Neural cell (in vitro differentiated cells): ENCODE measurements around the gene LPA. TPM values are rescaled to one million over a fixed set of nuclear protein-coding genes. Genes with fewer than 3 reads are reported as not detected.
"Not testable (repeated sequence)": the region's sequence is repeated elsewhere in the genome, so short reads cannot be mapped to it uniquely, and the experiment has no call there.

Experiments
- H2AFZ ChIP-seq: fragments of 200-600, 300-800 bp; sonication (generic), shearing (Covaris generic); 2 replicates; pipeline ENCODE4 v1.6.0; 2014; ENCODE audit warnings: low read depth, mild to moderate bottlenecking, antibody characterized with exemption, low read length, moderate library complexity
- H3F3A ChIP-seq: fragments of 200-600 bp; shearing (Covaris generic); 2 replicates; pipeline ENCODE4 v1.6.1; 2016; ENCODE audit warnings: mild to moderate bottlenecking, moderate library complexity, mixed read lengths, antibody characterized with exemption, low read length; ENCODE audit not compliant: insufficient read depth, poor library complexity, severe bottlenecking
- H3K27ac ChIP-seq: fragments of 200-600, 300-800 bp; sonication (generic), shearing (Covaris generic); 2 replicates; pipeline ENCODE4 v1.5.1; 2014; ENCODE audit warnings: mild to moderate bottlenecking, low read length, moderate library complexity
- H3K27me3 ChIP-seq: fragments of 300-800, 200-600 bp; sonication (generic), shearing (Covaris generic); 2 replicates; pipeline ENCODE4 v1.6.0; 2014; ENCODE audit warnings: mild to moderate bottlenecking, low read depth, low read length, moderate library complexity; ENCODE audit not compliant: insufficient read depth
- H3K36me3 ChIP-seq: fragments of 300-800, 200-600 bp; sonication (generic), shearing (Covaris generic); 2 replicates; pipeline ENCODE4 v1.5.1; 2014; ENCODE audit warnings: mild to moderate bottlenecking, antibody characterized with exemption, low read length, moderate library complexity; ENCODE audit not compliant: insufficient read depth
- H3K4me2 ChIP-seq: fragments of 300-800, 200-600 bp; sonication (generic), shearing (Covaris generic); 2 replicates; pipeline ENCODE4 v1.6.0; 2014; ENCODE audit warnings: mild to moderate bottlenecking, low read length
- H3K4me3 ChIP-seq: fragments of 300-800, 200-600 bp; sonication (generic), shearing (Covaris generic); 2 replicates; pipeline ENCODE4 v1.5.1; 2014; ENCODE audit warnings: mild to moderate bottlenecking, low read length, moderate library complexity
- H3K79me2 ChIP-seq: fragments of 200-600 bp; shearing (Covaris generic); replicated peaks from 2 replicates; pipeline ENCODE4 v1.6.0; 2014; ENCODE audit warnings: mild to moderate bottlenecking, low read length, moderate library complexity; ENCODE audit not compliant: insufficient read depth
- H3K9ac ChIP-seq: fragments of 300-800, 200-600 bp; sonication (generic), shearing (Covaris generic); 2 replicates; pipeline ENCODE4 v1.6.1; 2016; ENCODE audit warnings: mild to moderate bottlenecking, low read length, mixed read lengths
- H3K9me2 ChIP-seq: fragments of 200-600 bp; shearing (Covaris generic); 2 replicates; pipeline ENCODE4 v1.6.1; 2016; ENCODE audit warnings: mild to moderate bottlenecking, low read length, mixed read lengths; ENCODE audit not compliant: insufficient read depth
- H3K9me3 ChIP-seq: fragments of 200-600, 300-800 bp; sonication (generic), shearing (Covaris generic); 2 replicates; pipeline ENCODE4 v1.6.1; 2016; ENCODE audit warnings: mild to moderate bottlenecking, mixed run types, low read length, moderate library complexity, mixed read lengths
- H4K20me1 ChIP-seq: fragments of 200-600 bp; shearing (Covaris generic); 2 replicates; pipeline ENCODE4 v1.6.1; 2016; ENCODE audit warnings: mild to moderate bottlenecking, mixed run types; ENCODE audit not compliant: insufficient read depth
- CTCF ChIP-seq: fragments of 450-650 bp; IDR thresholded peaks from 2 replicates; pipeline ENCODE4 v1.5.1; 2014; ENCODE audit warnings: antibody characterized with exemption, mild to moderate bottlenecking, moderate library complexity; ENCODE audit not compliant: poor library complexity, severe bottlenecking
- EP300 ChIP-seq: fragments of 450-650 bp; conservative IDR thresholded peaks from 2 replicates; pipeline ENCODE4 v1.6.1; 2014; ENCODE audit warnings: antibody characterized with exemption, mild to moderate bottlenecking, moderate library complexity; ENCODE audit not compliant: poor library complexity, severe bottlenecking
- EZH2 ChIP-seq: fragments of 200-600, 300-800 bp; shearing (Covaris generic), sonication (generic); IDR thresholded peaks from 2 replicates; pipeline ENCODE4 v1.6.1; 2014; ENCODE audit warnings: antibody characterized with exemption, low read length, borderline replicate concordance, mild to moderate bottlenecking; ENCODE audit not compliant: insufficient read depth, poor library complexity, severe bottlenecking
- MXI1 ChIP-seq: fragments of 450-650 bp; conservative IDR thresholded peaks from 2 replicates; pipeline ENCODE4 v1.6.1; 2014; ENCODE audit warnings: antibody characterized with exemption, mild to moderate bottlenecking; ENCODE audit not compliant: poor library complexity, severe bottlenecking
- POLR2AphosphoS5 ChIP-seq: IDR thresholded peaks from 2 replicates; pipeline ENCODE4 v1.6.1; 2012
- RAD21 ChIP-seq: fragments of 450-650 bp; conservative IDR thresholded peaks from 2 replicates; pipeline ENCODE4 v1.6.1; 2014; ENCODE audit warnings: antibody characterized with exemption, mild to moderate bottlenecking, moderate library complexity
- REST ChIP-seq: IDR thresholded peaks from 2 replicates; pipeline ENCODE4 v1.6.1; 2012; ENCODE audit warnings: borderline replicate concordance
- SMC3 ChIP-seq: fragments of 450-650 bp; conservative IDR thresholded peaks from 2 replicates; pipeline ENCODE4 v1.6.1; 2014; ENCODE audit warnings: antibody characterized with exemption, mild to moderate bottlenecking, moderate library complexity; ENCODE audit not compliant: poor library complexity
- TAF1 ChIP-seq: IDR thresholded peaks from 2 replicates; pipeline ENCODE4 v1.6.1; 2012; ENCODE audit warnings: low read depth
- polyA plus RNA-seq: library from polyadenylated mRNA; depleted of rRNA; stranded (reverse); fragments of >200 nt; gene quantifications from 2 replicates; pipeline ENCODE4 v1.2.3, GENCODE V29; 2014

The LPA gene
- polyA plus RNA-seq, 1 donor from 2014 or later, result not detected

- no peaks in the 10 kb centered on the region for H3K36me3 ChIP-seq
- H3K4me2 ChIP-seq, result no peak overlapping the region
- TF ChIP-seq TAF1 (no peak), CTCF (peak; percentile 96), SMC3 (peak; percentile 94), EP300 (no peak), RAD21 (peak; percentile 95)
- H4K20me1 ChIP-seq, result no peaks in the 10 kb centered on the region
- H3K79me2 ChIP-seq, result no peaks in the 10 kb centered on the region
- H3F3A ChIP-seq, result no peaks in the 10 kb centered on the region
- no peak overlapping the region for H2AFZ ChIP-seq
- no peaks in the 10 kb centered on the region for H3K27me3 ChIP-seq
- no peak overlapping the region for H3K9ac ChIP-seq
- H3K9me3 ChIP-seq, result no peaks in the 10 kb centered on the region
- no peak overlapping the region for H3K27ac ChIP-seq
- H3K4me3 ChIP-seq, result no peak overlapping the region
- no peaks in the 10 kb centered on the region for H3K9me2 ChIP-seq
These were observed 129.9 kb downstream of the LPA start for GRCh38 chr6:160534050-160534696.

GRCh38 chr6:160532315-160532714, 131.8 kb downstream of the LPA start:
- TF ChIP-seq RAD21 (no peak), SMC3 (no peak)
- H3K27me3 ChIP-seq, result no peaks in the 10 kb centered on the region
- no peak overlapping the region for H3K27ac ChIP-seq
- H4K20me1 ChIP-seq, result no peaks in the 10 kb centered on the region
- no peaks in the 10 kb centered on the region for H3F3A ChIP-seq
- no peaks in the 10 kb centered on the region for H3K36me3 ChIP-seq
- no peaks in the 10 kb centered on the region for H3K79me2 ChIP-seq
- H3K4me3 ChIP-seq, result no peak overlapping the region
- H2AFZ ChIP-seq, result no peak overlapping the region
- H3K9me2 ChIP-seq, result no peaks in the 10 kb centered on the region
- H3K9ac ChIP-seq, result no peak overlapping the region
- H3K4me2 ChIP-seq, result no peak overlapping the region
- H3K9me3 ChIP-seq, result no peaks in the 10 kb centered on the region

GRCh38 chr6:160531826-160532225, 132.2 kb downstream of the LPA start:
- Histone ChIP-seq H3K36me3 (no peaks in the 10 kb centered on the region), H3K9me3 (no peaks in the 10 kb centered on the region), H3K9me2 (no peaks in the 10 kb centered on the region), H3K4me3 (no peak overlapping the region), H3K79me2 (no peaks in the 10 kb centered on the region), H3F3A (no peaks in the 10 kb centered on the region), H3K27ac (no peak overlapping the region), H2AFZ (no peak overlapping the region), H3K27me3 (no peaks in the 10 kb centered on the region), H4K20me1 (no peaks in the 10 kb centered on the region), H3K9ac (no peak overlapping the region), H3K4me2 (no peak overlapping the region)
- TF ChIP-seq TAF1 (no peak), RAD21 (no peak), MXI1 (no peak), EP300 (no peak), REST (no peak), CTCF (no peak), SMC3 (no peak), POLR2AphosphoS5 (no peak), EZH2 (no peak)

- not testable (repeated sequence) for H3K27ac ChIP-seq, H3K79me2 ChIP-seq, H3K9me2 ChIP-seq, H3K4me3 ChIP-seq, H3K4me2 ChIP-seq, H3K36me3 ChIP-seq, H2AFZ ChIP-seq, H3K27me3 ChIP-seq, H3K9me3 ChIP-seq, H4K20me1 ChIP-seq, H3K9ac ChIP-seq, H3F3A ChIP-seq
These were observed 134.6 kb downstream of the LPA start for GRCh38 chr6:160529524-160529923.
